Panc1 (cell line): ENCODE results near the gene TPCN1.

Experiments used
- CTCF ChIP-seq: fragments of 450-650 bp; IDR thresholded peaks from 2 replicates; pipeline ENCODE4 v1.5.1; 2017; ENCODE audit warnings: mild to moderate bottlenecking
- TCF7L2 ChIP-seq: IDR thresholded peaks from 2 replicates; pipeline ENCODE4 v1.6.1; 2011; ENCODE audit warnings: mild to moderate bottlenecking, low read depth, low read length, inconsistent platforms

DNA sequence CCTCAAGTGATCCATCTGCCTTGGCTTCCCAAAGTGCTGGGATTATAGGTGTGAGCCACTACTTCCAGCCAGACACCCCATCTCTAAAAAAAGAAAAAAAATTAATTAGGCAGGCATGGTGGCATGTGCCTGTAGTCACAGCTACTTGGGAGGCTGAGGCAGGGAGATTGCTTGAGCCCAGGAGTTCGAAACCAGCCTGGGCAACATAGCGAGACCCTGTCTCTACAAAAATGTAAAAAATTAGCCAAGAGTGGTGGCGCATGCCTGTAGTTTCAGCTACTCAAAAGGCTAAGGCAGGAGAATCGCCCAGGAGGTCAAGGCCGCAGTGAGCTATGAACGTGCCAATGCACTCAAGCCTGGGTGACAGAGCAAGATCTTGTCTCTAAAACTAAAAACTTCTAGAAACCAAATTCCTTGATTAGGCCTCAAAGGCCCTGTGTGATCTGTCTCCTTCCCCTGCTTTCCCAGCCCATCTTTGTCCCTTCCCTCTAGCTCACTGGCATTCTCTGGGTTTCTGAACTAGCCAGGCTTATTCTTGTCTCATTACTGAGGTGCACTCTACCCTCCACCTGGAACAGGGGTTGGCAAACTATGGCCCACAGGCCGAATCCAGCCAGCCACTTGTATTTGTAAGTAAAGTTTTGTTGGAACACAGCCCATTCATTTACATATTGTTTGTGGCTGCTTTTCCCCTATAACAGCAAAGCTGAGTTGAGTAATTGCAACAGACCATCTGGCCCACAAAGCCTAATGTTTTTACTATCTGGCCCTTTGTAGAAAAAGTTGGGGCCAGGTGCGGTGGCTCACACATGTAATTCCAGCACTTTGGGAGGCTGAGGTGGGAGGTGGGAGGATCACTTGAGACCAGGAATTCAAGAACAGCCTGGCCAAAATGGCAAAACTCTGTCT lies 17.2 kb upstream of the TPCN1 start:
- TF ChIP-seq CTCF: no peak
- TF ChIP-seq TCF7L2: no peak
